GM18526 (cell line): ENCODE results near the gene HIVEP3.

Experiments
- POLR2A ChIP-seq: IDR thresholded peaks from 3 replicates; pipeline ENCODE4 v1.6.1; 2011; ENCODE audit not compliant: insufficient read length; ENCODE audit errors: extremely low read depth

HIVEP3 gene

DNA sequence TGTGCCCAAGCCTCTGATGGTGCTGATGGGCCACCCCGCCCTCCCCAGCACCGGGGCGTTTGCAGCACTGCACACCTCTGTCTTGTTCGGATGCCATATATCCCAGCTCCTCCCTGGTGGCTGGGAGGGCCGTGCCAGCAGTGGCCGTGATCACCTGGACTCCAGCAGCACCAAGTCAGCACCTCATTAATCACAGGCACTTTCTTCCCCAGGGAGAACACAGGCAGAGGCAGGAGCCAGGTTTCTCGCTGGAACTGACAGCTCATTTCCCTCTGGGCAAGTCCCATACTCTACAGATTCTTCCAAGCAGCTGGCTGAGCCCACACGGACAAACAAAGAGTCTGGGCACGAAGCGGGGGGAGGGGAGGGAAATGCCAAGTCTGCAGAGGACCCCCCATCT is 292.6 kb downstream of the HIVEP3 start:
- no peak for TF ChIP-seq POLR2A

DNA sequence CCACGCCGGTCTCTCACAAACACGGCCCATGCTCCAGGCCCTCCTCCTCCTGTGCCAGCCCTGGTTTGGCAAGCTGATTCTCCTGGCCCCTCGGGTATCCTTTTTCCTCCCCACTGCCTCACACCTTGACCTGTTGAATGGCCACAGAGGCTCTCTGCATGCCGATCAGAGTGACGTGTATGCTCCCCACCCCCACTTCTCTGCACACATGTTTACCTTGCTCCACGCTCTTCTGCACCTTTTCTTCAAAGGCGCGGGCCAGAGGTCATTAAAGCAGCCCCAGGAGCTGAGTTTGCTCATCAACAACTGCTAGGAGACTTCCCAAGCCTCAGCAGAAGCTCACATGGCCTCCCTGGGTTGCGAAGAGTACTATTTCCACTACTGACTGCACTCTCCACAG is 295.0 kb downstream of the HIVEP3 start:
- no peak for TF ChIP-seq POLR2A

DNA sequence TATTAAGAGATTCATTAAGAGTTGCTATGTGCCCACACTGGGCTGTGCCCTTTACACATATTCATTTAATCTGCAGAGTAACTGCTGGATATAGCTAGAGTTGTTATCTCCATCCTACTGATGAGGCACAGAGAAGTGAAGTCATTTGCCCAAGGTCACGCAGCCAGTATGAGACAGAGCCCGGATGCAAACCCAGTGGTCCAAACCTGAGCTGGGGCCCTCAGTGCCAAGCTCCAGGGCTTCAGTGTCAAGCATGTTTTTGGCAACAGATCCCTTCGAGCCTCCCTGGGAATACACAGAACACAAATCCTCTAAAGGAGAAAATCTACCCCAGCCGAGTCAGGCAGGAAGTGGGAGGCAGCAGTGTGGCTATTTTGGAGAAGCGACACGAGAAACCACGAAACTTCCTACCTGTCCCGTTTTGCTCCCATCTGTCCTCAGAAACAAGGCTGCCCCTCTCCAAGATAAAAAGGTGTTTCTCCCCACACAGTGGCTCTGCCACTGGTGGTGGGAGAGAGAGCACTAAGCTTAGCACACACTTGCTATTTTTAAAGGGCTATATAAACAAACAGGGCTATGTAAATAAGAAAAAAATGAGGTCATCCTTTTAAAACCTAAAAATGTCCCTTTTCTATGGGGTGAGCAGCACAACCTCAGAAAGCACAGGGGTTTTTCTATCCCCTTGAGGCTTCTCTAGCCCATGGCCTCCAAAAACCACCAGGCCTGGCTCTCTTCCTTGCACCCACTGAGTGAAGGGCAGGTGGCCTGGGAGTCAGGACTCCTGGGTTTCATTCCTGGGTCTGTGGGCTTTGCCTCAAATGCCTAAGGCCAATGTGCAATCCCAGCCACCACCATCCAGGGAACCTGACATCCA is 295.6 kb downstream of the HIVEP3 start:
- no peak for TF ChIP-seq POLR2A

DNA sequence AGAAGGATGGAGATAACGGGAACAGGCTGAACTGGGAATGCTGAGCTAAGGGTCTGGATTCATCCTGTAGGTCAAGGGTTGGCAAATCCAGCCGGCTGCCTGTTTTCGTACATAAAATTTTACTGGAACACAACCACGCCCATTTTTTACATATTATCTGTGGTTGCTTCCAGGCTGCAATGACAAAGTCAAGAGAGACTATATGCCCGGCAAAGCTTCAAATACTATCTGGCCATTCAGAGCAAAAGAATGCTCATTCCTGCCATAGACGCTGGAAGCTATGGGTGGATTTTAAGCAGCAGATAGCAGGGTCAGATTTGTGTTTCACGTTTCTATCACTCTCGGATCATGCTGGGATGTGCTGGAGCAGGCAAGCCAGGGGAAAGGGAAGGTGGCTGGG is 296.3 kb downstream of the HIVEP3 start:
- TF ChIP-seq POLR2A = no peak

DNA sequence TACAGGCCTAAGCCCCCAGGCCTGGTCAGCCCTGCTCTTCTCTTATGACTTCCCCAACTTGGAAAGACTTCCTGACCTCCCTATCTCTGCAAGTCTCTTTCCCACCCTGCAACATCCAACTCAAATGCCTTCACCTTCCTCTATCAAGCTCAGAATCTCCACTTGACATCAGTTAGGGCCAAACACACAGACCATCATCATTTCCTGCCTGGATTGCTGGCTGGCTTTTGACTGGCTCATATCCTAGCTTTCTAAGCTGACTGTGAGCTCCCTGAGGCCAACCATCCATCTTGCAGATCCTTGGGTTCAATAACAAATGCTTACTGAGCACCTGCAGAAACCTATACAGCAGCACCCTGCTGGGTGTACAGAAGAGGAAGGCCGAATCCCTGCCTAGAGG is 296.9 kb downstream of the HIVEP3 start:
- TF ChIP-seq POLR2A = no peak

DNA sequence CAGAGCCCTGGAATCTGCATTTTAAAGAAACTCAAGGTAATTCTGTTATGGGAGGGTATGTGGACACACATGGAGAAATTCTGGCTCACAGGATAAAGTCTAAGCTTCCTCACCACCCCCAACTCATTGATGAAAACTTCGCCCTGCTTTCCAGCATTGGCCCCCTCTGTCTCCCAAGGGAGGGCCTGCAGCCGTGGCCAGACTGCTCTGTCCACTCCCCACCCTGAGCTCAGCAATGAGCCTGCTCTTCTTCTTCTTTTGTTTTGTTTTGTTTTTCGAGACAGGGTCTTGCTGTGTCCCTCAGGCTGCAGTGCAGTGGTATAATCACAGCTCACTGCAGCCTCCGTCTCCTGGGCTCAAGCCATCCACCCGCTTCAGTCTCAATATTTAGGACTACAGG is 297.5 kb downstream of the HIVEP3 start:
- no peak for TF ChIP-seq POLR2A

DNA sequence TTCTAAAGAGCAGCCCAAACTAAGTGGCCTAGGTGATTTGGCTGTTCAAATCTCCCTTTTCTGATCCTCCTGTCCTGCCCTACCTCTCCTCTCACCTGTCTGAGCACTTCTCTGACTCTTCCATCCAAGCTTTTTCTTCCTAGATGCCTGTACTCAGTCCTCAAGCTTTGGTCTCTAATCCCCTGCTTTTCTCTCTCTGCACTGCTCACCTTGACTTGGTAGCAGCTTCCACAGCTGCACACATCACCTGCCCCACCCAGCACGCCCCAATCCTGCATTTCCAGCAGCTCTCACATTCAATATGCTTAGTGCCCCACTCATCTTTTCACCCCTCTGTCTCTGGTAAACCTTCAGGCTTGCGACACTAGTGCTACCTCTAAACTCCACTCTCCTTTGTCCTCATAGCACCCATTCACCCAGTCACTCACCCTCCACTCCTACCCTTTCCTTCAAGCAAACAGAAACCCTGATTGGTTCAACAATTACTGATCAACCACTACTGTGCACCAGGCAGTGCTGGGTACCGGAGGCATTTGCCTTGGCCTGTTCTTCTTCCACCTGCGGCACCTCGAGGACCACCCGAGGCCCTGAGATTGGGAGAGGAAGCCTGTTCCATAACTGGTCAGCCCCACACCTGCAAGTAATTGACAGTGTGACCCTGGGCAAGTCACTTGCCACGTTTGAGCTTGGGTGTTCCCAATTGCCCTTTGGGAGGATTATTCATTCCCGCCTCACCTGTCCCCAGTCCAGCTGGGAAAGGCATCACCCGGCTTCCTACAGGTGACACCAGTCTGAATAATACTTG is 298.2 kb downstream of the HIVEP3 start:
- TF ChIP-seq POLR2A = no peak

DNA sequence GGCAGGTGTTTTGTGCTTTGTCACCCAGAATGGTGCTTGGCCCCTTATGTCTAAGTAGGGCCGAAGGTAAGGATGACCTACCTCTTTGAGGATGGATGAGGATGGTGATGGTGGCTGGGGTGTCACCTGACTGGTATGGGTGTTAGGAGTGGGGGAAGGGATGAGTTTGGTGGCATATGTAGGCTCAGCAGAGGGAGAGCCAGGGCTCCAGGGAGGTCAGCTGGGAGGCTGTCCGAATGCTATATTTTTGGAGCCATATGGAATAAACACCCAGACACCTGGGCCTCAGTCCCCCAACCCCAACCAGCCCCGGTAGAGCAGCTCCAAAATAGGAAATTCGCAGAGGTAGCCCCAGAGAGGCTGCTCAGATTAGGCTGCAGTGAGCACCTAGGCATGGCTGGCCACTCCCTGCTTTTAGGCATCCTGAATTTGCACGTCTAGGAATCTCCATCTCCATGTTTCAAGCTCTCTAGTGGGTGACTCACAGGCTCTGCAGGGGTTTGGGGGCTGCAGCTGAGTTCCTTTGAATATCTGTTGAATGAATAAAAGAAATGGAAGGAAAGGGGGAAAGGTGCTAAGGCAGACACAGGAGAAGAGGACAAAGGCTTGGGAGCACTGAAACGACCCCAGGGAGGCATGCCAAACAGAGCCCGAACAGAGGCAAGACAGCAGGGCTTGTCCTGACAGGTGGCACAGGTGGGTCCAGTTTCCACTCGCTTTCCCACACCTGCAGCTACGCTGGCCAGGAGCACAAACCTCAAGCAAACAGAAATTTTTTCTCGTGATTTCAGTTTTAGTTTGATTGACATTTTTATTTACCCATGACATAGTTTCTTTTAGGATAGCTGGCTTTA is 299.0 kb downstream of the HIVEP3 start:
- no peak for TF ChIP-seq POLR2A

DNA sequence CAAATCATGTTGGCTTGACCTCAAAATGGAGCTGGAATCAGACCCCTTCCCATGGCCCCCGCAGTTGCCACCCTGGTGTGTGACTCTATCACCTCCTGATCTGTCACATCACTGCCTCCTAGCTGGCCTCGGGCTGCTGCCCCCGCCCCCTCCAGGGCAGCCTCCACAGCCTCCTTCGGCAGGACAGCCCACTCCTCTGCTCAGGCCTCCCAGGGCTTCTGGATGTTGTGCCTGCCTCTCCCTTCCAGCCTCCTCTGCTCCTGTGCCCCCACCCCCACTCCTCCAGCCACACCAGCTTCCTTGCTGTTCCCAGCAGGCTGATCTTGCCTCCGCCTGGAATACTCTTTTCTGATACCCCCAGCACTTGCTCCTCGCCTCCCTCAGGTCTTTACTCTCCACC is 299.9 kb downstream of the HIVEP3 start:
- TF ChIP-seq POLR2A = no peak

DNA sequence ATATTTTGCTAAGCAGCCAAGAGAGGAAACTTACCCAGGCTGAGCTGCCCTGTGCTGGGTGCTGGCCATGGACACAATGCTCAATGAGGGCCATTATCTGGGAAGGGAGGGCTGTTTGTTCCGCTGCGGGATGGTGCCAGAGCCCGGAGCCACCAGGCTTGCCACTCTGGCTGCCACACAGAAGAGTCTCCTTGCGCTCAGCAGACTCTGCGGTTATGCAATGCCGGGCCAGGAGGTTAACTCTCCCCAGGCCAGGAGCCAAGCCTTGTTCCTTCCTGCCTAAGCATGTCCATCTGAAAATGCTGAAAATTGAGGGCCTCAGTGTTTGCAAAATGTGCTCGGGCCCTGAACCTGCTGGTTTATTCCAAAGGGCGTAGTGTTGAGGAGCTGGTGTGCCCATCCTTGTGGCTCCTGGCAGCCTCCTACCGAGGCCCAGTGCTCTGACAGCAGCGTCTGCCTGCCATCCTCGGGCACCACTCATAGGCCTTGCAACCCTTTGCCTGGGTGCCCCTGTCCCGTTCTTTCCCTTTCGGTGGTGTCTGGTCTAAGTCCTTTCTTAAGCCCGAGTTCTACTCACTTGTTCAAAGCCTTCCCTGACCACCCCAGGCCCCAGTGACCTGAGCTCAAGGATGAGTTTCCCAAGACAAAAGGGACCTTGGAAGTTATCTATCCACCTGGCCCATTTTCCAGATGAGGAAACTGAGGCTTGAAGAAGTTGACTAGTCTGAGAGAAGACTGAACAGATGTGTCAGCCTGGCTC is 300.5 kb downstream of the HIVEP3 start:
- no peak for TF ChIP-seq POLR2A

DNA sequence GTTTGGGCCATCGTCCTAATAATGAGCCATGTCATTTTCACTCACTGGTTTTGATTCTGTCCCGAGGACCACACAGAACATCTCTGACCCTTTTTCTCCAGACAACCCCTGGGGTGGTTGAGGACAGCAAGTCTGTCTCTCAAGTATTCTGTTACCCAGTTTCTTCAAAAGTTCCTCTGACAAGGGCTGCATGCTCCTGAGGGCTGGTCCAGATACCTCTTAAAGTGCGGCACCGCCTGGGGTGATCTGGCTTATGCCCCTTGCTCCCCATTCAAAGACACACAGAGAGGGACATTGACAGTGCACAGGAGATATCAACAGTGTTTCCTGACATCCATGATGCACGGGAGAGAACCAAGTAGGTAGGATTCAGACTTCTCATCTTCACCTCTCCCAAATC is 301.4 kb downstream of the HIVEP3 start:
- no peak for TF ChIP-seq POLR2A

DNA sequence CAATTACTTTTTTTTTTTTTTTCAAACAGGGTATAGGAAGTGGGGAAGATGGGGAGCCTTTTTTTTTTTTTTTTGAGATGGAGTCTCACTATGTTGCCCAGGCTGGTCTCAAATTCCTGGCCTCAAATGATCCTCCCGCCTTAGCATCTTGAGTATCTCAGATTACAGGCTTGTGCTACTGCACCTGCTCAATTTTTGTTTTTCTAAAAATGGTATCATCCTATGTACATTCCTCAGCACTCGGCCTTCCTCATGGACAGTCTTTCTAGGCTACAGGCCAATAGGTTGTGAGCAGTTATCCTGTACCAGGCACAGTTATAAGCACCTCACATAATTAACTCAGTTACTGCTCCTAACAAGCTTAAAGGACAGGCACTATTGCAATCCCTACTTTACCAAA is 302.2 kb downstream of the HIVEP3 start:
- no peak for TF ChIP-seq POLR2A

DNA sequence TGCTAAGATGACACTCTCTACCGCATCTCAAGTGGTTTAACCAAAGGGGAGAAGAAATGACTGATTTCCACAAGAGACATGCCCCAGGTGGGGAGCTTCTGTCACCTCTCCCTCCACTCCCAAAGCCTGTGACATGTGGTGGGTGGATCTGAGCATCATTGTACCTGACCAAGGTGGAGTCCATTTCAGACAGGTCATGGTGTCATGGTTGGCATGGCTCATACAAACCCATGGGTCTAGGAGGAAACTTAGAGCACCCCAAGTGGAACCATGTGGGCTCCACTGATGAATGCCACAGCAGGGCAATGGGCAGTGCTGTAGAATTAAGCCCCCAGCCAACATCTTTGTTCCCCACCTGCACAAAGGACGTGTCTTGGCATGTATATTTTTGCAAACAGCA is 302.7 kb downstream of the HIVEP3 start:
- TF ChIP-seq POLR2A = no peak

DNA sequence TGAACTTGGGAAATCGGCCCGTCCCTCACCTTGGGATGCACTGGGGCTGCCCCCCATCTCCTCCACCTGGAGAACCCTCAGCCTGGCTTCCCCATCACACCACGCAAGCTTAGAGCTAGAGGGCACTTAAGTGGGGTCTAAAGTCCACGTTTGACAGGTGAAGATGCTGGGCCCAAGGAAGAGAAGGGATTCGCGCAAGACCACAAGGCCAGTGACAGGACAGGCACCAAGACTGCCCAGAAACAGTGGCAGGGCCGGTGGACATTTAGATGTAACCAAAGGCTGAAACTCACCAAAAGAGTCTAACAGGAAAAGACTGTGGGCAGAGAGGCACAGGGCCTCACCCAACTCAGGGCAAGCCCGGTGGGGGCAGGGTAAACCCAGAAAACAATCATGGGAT is 303.4 kb downstream of the HIVEP3 start:
- no peak for TF ChIP-seq POLR2A

DNA sequence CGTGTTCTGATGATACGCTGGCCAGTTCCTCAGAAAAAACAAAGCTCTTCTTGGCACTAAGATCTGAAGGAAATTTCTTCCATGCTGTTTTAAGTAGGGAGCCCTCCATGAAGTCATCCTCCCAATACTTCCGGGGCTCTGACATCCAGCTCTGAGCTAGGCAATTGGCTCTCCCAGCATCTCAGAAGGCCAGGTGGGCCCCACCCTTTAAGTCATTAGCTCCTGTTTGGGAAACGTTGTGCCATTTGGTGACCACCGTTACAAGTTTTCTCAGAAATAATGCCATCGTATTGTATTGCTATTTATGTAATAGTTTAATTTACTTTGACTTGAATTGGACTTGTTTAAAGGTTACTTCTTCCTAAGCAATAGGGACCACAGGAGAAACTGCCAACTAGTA is 303.9 kb downstream of the HIVEP3 start:
- no peak for TF ChIP-seq POLR2A
